Measurements from ENCODE around the gene ARMS2. TPM values are rescaled to one million over a fixed set of nuclear protein-coding genes. Genes with fewer than 3 reads are reported as not detected.

Gene ARMS2
- total RNA-seq, 1 donor from 2014 or later, result not detected

DNA sequence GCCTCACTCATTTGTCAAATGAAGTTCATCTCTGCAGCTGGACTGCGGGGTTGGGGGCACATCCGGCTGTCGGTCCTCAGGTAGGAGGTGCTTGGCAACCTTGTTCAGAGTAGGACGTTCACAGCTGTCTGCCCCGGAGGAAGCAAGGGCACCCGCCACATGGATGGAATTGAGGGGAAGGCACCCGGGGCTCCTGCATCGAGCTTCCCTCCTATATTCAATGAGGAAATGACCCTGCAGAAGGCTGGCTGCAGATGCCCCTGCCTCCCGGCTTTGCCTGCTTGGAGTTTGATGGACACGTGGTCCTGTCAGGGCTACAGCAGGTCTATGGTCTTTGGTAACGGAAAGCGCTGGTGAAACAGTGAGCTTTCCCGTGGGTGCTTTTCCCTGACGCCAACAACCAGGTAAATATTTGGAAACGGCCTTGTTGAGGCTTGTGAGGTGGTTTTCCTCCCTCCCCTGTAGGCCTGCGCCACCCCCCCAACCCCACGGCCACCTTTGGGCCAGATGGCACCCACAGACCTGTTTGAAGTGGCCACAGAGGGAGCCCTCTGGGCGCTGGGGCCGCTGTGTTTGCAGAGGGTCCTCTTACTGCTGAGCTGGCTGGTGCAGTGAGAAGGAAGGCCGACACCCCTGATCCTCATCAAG lies 39.8 kb downstream of the ARMS2 start:
- DNase-seq (ENCODE audit: low read depth), result no peak

GRCh38 chr10:122494833-122495232 lies 40.4 kb downstream of the ARMS2 start:
- no peak for DNase-seq (ENCODE audit: low read depth)

DNA sequence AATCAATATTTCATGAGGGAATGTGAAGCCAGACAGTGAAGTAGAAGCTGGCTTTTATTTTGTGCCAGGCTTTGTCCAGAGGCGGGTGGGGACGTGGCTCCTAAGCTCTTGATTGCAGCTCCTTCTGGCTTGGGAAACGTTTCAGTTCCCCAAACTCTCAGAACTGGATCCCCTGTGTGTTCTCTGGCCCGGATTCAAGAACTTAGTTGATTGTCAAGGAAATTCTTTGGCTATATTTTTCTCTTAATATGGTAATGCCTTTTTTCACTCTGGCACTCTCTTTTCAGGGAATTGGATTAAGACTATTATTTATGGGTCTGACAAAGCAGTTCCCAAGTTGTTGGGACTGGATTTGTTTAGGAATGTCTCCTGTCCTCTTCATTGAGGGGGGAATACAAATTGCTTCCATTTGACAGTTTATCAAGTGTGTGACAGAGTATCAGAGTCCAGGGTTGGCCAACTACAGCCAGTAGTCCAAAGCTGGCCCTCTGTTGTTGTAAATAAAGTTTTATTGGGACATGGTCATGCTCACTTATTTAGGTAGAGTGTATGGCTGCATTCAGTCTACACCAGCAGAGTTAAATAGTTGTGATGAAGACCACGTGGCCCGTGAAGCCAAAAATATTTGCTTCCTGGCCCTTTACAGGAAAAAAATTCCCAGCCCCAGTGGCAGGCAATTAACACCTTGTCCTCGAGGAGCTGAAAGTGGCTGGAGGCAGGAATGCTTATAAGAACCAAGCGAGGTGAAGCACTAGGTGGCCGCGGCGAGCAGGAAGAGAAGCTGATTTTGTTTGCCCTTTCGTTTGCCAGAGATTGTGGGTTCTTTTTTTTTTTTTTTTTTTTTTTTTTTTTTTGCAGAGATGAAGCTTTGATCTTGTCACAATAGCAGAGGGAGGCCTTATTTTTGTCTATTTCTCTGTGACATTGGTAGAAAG lies 41.2 kb downstream of the ARMS2 start:
- DNase-seq (ENCODE audit: low read depth), result no peak

DNA sequence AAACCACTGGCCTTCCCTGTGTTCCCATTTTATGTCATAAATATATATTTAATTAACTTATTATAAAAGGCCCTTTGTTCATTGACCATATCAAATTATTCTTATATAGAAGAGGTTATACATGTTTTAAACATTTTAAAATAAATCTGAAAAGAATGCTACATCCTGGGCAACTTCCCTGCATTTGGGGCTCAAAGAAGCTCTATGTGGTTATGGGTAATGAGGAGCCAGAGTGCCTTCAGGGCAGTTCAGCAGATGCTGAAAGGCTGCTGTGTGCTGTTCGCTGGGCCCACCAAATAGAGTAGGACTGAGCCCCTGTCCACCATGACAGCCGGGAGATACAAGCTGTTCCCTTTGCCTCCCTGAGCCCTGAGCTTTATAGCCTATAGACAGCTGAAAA lies 42.8 kb downstream of the ARMS2 start:
- no peak for DNase-seq (ENCODE audit: low read depth)

- DNase-seq (ENCODE audit: low read depth), result no peak
Observed at GRCh38 chr10:122498521-122498920, 44.1 kb downstream of the ARMS2 start.

- DNase-seq (ENCODE audit: low read depth), result no peak
Observed at GRCh38 chr10:122499012-122499411, 44.6 kb downstream of the ARMS2 start.

DNA sequence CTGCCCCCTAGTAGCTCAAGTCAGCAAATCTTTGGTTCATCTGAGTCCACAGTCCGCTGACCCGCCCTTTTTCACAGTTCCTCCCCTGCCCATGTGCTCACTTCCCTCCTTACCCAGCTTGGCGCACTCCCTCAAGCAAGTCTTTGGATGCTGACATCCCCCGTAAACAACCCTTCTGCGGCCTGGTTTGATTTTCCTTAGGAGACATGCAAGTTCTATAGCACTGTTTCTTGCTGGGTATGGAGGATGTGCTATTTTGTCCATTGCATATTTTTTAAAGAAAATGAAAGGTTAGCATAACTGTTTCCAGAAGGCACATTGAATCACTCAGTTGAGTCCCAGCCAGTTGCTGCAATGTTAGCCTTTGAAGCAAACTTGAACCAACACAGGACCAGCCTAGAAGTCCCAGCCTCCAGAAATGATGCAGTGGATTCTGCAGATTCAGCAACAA lies 45.1 kb downstream of the ARMS2 start:
- no peak for DNase-seq (ENCODE audit: low read depth)

GRCh38 chr10:122500194-122500593 lies 45.7 kb downstream of the ARMS2 start:
- no peak for DNase-seq (ENCODE audit: low read depth)

GRCh38 chr10:122500726-122501125 lies 46.3 kb downstream of the ARMS2 start:
- DNase-seq (ENCODE audit: low read depth), result no peak

DNA sequence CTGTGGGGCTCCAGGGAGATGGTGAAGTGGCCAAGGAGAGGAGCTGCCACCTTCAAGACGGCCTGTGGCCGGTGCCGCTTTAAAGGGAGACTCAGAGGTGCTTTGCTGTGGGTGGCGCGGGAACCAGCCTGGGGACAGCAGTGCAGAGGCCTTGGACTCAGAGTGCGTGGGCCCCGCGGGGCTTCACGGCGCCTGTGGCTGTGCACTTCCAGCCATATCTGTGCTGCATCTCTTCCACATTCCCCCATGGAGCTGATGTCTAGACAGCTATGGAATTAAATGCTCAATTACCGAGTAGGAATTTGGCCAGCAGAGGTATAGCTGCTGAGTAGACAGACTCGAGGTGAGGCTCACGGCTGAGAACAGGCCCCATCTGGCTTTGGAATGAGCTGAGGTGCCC lies 48.6 kb downstream of the ARMS2 start:
- DNase-seq (ENCODE audit: low read depth), result no peak

- DNase-seq (ENCODE audit: low read depth), result no peak
Observed at GRCh38 chr10:122503886-122504609, 49.6 kb downstream of the ARMS2 start.

DNA sequence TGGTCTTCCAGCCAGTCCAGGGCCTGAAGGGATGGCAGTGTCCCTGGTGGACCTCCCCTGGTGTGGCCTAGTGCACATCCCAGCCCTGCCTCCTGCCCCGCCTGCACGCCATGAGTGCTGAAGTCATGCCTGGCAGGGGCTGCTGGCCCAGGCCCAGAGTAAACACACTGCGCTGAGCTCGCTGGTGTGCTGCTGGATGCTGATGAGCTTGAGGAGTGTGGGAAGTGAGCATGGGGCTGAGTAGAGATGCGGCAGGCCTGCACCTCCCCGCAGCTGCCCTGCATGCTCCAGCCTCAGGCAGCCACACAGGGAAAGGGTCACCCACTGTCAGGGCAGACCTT lies 50.1 kb downstream of the ARMS2 start:
- DNase-seq (ENCODE audit: low read depth), result peak; percentile 56

- no peak for DNase-seq (ENCODE audit: low read depth)
Observed at GRCh38 chr10:122505011-122505410, 50.6 kb downstream of the ARMS2 start.

- no peak for DNase-seq (ENCODE audit: low read depth)
Observed at GRCh38 chr10:122505885-122506645, 51.6 kb downstream of the ARMS2 start.

Other genes with a start within 250 kb of the ARMS2 start
- 0.45 TPM in 1 of 2 replicates, not detected in the other for gene BTBD16, start 183.4 kb upstream of the ARMS2 start, total RNA-seq
- 58.0 and 102 TPM in 2 replicates for gene PLEKHA1, start 79.9 kb upstream of the ARMS2 start, total RNA-seq
- 11.5 and 27.9 TPM in 2 replicates for gene HTRA1, start 6.9 kb downstream of the ARMS2 start, total RNA-seq
- under 0.01 TPM in 2 replicates for gene DMBT1, start 106.1 kb downstream of the ARMS2 start, total RNA-seq
- gene C10orf120, start 245.2 kb downstream of the ARMS2 start, total RNA-seq, result not detected in 2 replicates

All from renal cortical epithelial cell (primary cell).